ENCODE measurements around the gene PRKD2. TPM values are rescaled to one million over a fixed set of nuclear protein-coding genes. Genes with fewer than 3 reads are reported as not detected.

The PRKD2 gene
- total and polyA plus RNA-seq, 2 donors (not counting 1 experiment from before 2014, with no cell fraction given): 8.1 to 11.6 TPM

- Histone ChIP-seq H3K27me3 (ENCODE audit: control insufficient read depth, insufficient read depth, low read length) (no peaks in the 10 kb centered on the region), H3K4me1 (ENCODE audit: control insufficient read depth, extremely low read depth, insufficient read depth, low read length) (peaks cover 5% of the 10 kb centered on the region), H2AFZ (ENCODE audit: low read length) (no peak overlapping the region), H3K79me2 (ENCODE audit: control insufficient read depth, insufficient read depth, low read length) (no peaks in the 10 kb centered on the region), H3K9me3 (ENCODE audit: control insufficient read depth, insufficient read depth, low read depth, low read length) (no peaks in the 10 kb centered on the region), H3K4me3 (replicated peaks in 1 of 4; ENCODE audit: control extremely low read depth in 1 of 4, insufficient read depth in 1 of 4, low read depth in 3 of 4, low read length in 4 of 4) (peak overlapping the region; percentile 38 to 80 (median 62)), H3K27ac (ENCODE audit: insufficient read depth, low read length) (no peak overlapping the region), H3K9ac (ENCODE audit: insufficient read depth, low read length) (peak overlapping the region; percentile 1), H3K36me3 (ENCODE audit: control insufficient read depth, insufficient read depth, low read length) (no peaks in the 10 kb centered on the region), H3K4me2 (ENCODE audit: extremely low read depth, insufficient read depth, low read length) (peak overlapping the region; percentile 97), H4K20me1 (ENCODE audit: control insufficient read depth, extremely low read depth, insufficient read depth, low read length) (no peaks in the 10 kb centered on the region)
- no peak for DNase-seq (ENCODE audit: low read depth in 2 of 2)
- peak in 1 of 2 donors; percentile 11 for TF ChIP-seq CTCF (conservative IDR thresholded peaks at IDR 0.05 in 1 of 2, IDR thresholded peaks at IDR 0.05 in 1 of 2; ENCODE audit: low read depth in 1 of 2, low read length in 2 of 2)
- no peak for TF ChIP-seq EZH2 (IDR thresholded peaks at IDR 0.05; ENCODE audit: low read length, missing control alignments)
Measured at GRCh38 chr19:46660008-46660517, 56.9 kb downstream of the PRKD2 start.

GRCh38 chr19:46659151-46660007 lies 57.5 kb downstream of the PRKD2 start:
- no peaks in the 10 kb centered on the region for H3K36me3 ChIP-seq (ENCODE audit: control insufficient read depth, insufficient read depth, low read length)
- H3K27me3 ChIP-seq (ENCODE audit: control insufficient read depth, insufficient read depth, low read length): no peaks in the 10 kb centered on the region
- H3K27ac ChIP-seq (ENCODE audit: insufficient read depth, low read length): no peak overlapping the region
- no peaks in the 10 kb centered on the region for H3K79me2 ChIP-seq (ENCODE audit: control insufficient read depth, insufficient read depth, low read length)
- peaks cover 7% of the 10 kb centered on the region for H3K4me1 ChIP-seq (ENCODE audit: control insufficient read depth, extremely low read depth, insufficient read depth, low read length)
- peak overlapping the region; percentile 97 for H3K4me2 ChIP-seq (ENCODE audit: extremely low read depth, insufficient read depth, low read length)
- TF ChIP-seq EZH2 (IDR thresholded peaks at IDR 0.05; ENCODE audit: low read length, missing control alignments): no peak
- no peak for TF ChIP-seq CTCF (conservative IDR thresholded peaks at IDR 0.05 in 1 of 2, IDR thresholded peaks at IDR 0.05 in 1 of 2; ENCODE audit: low read depth in 1 of 2, low read length in 2 of 2)
- no peak for DNase-seq (ENCODE audit: low read depth in 2 of 2)
- peak overlapping the region; percentile 38 to 80 (median 62) for H3K4me3 ChIP-seq (replicated peaks in 1 of 4; ENCODE audit: control extremely low read depth in 1 of 4, insufficient read depth in 1 of 4, low read depth in 3 of 4, low read length in 4 of 4)
- H2AFZ ChIP-seq (ENCODE audit: low read length): peak overlapping the region; percentile 22
- no peaks in the 10 kb centered on the region for H4K20me1 ChIP-seq (ENCODE audit: control insufficient read depth, extremely low read depth, insufficient read depth, low read length)
- no peak overlapping the region for H3K9ac ChIP-seq (ENCODE audit: insufficient read depth, low read length)
- no peaks in the 10 kb centered on the region for H3K9me3 ChIP-seq (ENCODE audit: control insufficient read depth, insufficient read depth, low read depth, low read length)

- no peaks in the 10 kb centered on the region for H3K36me3 ChIP-seq (ENCODE audit: control insufficient read depth, insufficient read depth, low read length)
- H3K9ac ChIP-seq (ENCODE audit: insufficient read depth, low read length): no peak overlapping the region
- H3K9me3 ChIP-seq (ENCODE audit: control insufficient read depth, insufficient read depth, low read depth, low read length): no peaks in the 10 kb centered on the region
- TF ChIP-seq CTCF (conservative IDR thresholded peaks at IDR 0.05 in 1 of 2, IDR thresholded peaks at IDR 0.05 in 1 of 2; ENCODE audit: low read depth in 1 of 2, low read length in 2 of 2): no peak
- no peak for TF ChIP-seq EZH2 (IDR thresholded peaks at IDR 0.05; ENCODE audit: low read length, missing control alignments)
- no peak overlapping the region for H3K4me3 ChIP-seq (replicated peaks in 1 of 4; ENCODE audit: control extremely low read depth in 1 of 4, insufficient read depth in 1 of 4, low read depth in 3 of 4, low read length in 4 of 4)
- H3K79me2 ChIP-seq (ENCODE audit: control insufficient read depth, insufficient read depth, low read length): no peaks in the 10 kb centered on the region
- H3K4me1 ChIP-seq (ENCODE audit: control insufficient read depth, extremely low read depth, insufficient read depth, low read length): peaks cover 2% of the 10 kb centered on the region
- H4K20me1 ChIP-seq (ENCODE audit: control insufficient read depth, extremely low read depth, insufficient read depth, low read length): no peaks in the 10 kb centered on the region
- no peak for DNase-seq (ENCODE audit: low read depth in 2 of 2)
- H2AFZ ChIP-seq (ENCODE audit: low read length): no peak overlapping the region
- no peak overlapping the region for H3K4me2 ChIP-seq (ENCODE audit: extremely low read depth, insufficient read depth, low read length)
- H3K27ac ChIP-seq (ENCODE audit: insufficient read depth, low read length): no peak overlapping the region
- H3K27me3 ChIP-seq (ENCODE audit: control insufficient read depth, insufficient read depth, low read length): no peaks in the 10 kb centered on the region
Measured at GRCh38 chr19:46656541-46656940, 60.4 kb downstream of the PRKD2 start.

Measured in fibroblast of lung (primary cell).